K562 (cell line): ENCODE data around the gene CDSN. TPM values are rescaled to one million over a fixed set of nuclear protein-coding genes. Genes with fewer than 3 reads are reported as not detected.

ENCODE experiments used
- ATAC-seq: fragments of 200-7000 bp; cut with Tn5 transposase; 3 replicates; pipeline ENCODE4 v1.9.1; 2020; ENCODE audit warnings: moderate library complexity
- BruUV-seq: library from RNA; stranded (reverse); fragments of 400-500 nt; replicated peaks from 2 replicates; lab custom pipeline; 2021; lab: Mats Ljungman, UMichigan
- CTCF ChIA-PET: fragments of 300-600 bp; formaldehyde crosslinking; extraction: SDS; loops from one replicate; lab custom pipeline; 2021; ENCODE audit warnings: low intra/inter-chr PET ratio; lab: Yijun Ruan, JAX
- POLR2A ChIA-PET: fragments of 300-600, 350-650 bp; sonication (Branson Sonifier 250); formaldehyde crosslinking; extraction: SDS; loops from one replicate; lab custom pipeline; 2021; ENCODE audit warnings: antibody characterized with exemption, inconsistent platforms; lab: Yijun Ruan, JAX
- DNase-seq, 4 experiments: peaks; one replicate each; pipeline versions ENCODE4 v3.0.0 to v3.0.0-alpha.2; 2011 to 2018; ENCODE audit warnings: low spot score in 3 of 4, mixed read lengths in 3 of 4; ENCODE audit errors: extremely low read depth in 1 of 4
- FAIRE-seq: peaks from 2 replicates; lab custom pipeline; 2011; peaks lifted over from hg19 to GRCh38; lab: Jason Lieb, UNC
- H2AFZ ChIP-seq: 2 replicates; pipeline ENCODE4 v1.6.0; 2011; ENCODE audit warnings: low read depth, low read length, control low read depth, inconsistent platforms
- H3K27ac ChIP-seq: fragments of 200-600 bp; 3 replicates; pipeline ENCODE4 v1.8.0; 2011; ENCODE audit warnings: low read depth, mild to moderate bottlenecking, control low read depth, inconsistent platforms, low read length, moderate library complexity, mixed read lengths; ENCODE audit errors: extremely low read depth
- H3K27me3 ChIP-seq, 2 experiments: fragments of 300-600 bp in 1 of 2; 2 replicates in 1 of 2; 3 replicates in 1 of 2; pipeline versions ENCODE4 v1.6.0 to v1.8.0; 2011; ENCODE audit warnings: inconsistent platforms in 2 of 2, low read length in 2 of 2, mild to moderate bottlenecking in 1 of 2, mixed read lengths in 1 of 2, moderate library complexity in 1 of 2; ENCODE audit not compliant: control insufficient read depth in 2 of 2, insufficient read depth in 2 of 2
- H3K36me3 ChIP-seq: fragments of 300-600 bp; 3 replicates; pipeline ENCODE4 v1.8.0; 2011; ENCODE audit warnings: mild to moderate bottlenecking, low read length, inconsistent platforms; ENCODE audit not compliant: control insufficient read depth, insufficient read depth
- H3K4me1 ChIP-seq, 2 experiments: fragments of 200-600 bp in 1 of 2; replicated peaks in 1 of 2; 2 replicates in 1 of 2; 3 replicates in 1 of 2; pipeline versions ENCODE4 v1.5.1 to v1.8.0; 2011; ENCODE audit warnings: inconsistent platforms in 2 of 2, low read length in 2 of 2, mild to moderate bottlenecking in 1 of 2, mixed read lengths in 1 of 2, moderate library complexity in 1 of 2; ENCODE audit not compliant: control insufficient read depth in 2 of 2, insufficient read depth in 2 of 2
- H3K4me2 ChIP-seq: 2 replicates; pipeline ENCODE4 v1.6.1; 2011; ENCODE audit warnings: low read length, control low read depth, inconsistent platforms, mixed read lengths; ENCODE audit not compliant: insufficient read depth
- H3K4me3 ChIP-seq: fragments of 200-600 bp; sonication (generic), shearing (Covaris generic); 2 replicates; pipeline ENCODE4 v1.5.1; 2016; ENCODE audit warnings: control low read depth, inconsistent platforms
- H3K79me2 ChIP-seq: fragments of 200-600 bp; 3 replicates; pipeline ENCODE4 v1.8.0; 2011; ENCODE audit warnings: low read length, inconsistent platforms; ENCODE audit not compliant: control insufficient read depth, insufficient read depth
- H3K9ac ChIP-seq, 2 experiments: 2 replicates each; pipeline versions ENCODE4 v1.6.0 to v1.6.1; 2011; ENCODE audit warnings: low read depth in 2 of 2, low read length in 2 of 2, control low read depth in 1 of 2, inconsistent platforms in 1 of 2, mild to moderate bottlenecking in 1 of 2, mixed read lengths in 1 of 2; ENCODE audit not compliant: insufficient read depth in 1 of 2
- H3K9me1 ChIP-seq: one replicate; pipeline ENCODE4 v1.6.0; 2011; ENCODE audit warnings: inconsistent platforms, mild to moderate bottlenecking, low read length, moderate library complexity; ENCODE audit not compliant: control insufficient read depth, insufficient read depth
- H3K9me3 ChIP-seq: replicated peaks from 2 replicates; pipeline ENCODE4 v1.5.1; 2011; ENCODE audit warnings: low read depth, low read length, inconsistent platforms; ENCODE audit not compliant: control insufficient read depth, insufficient read depth
- H4K20me1 ChIP-seq: replicated peaks from 2 replicates; pipeline ENCODE4 v1.6.1; 2011; ENCODE audit warnings: low read length, inconsistent platforms, mixed read lengths; ENCODE audit not compliant: control insufficient read depth, insufficient read depth
- CLOCK ChIP-seq: fragments of 250-450 bp; sonication (Bioruptor Pico); IDR thresholded peaks from 2 replicates; pipeline ENCODE4 v1.4.0; 2020; ENCODE audit warnings: mild to moderate bottlenecking, moderate library complexity, borderline replicate concordance
- CREB3L1 ChIP-seq: fragments of 450-650 bp; IDR thresholded peaks from 2 replicates; pipeline ENCODE4 v1.6.1; 2014; ENCODE audit warnings: low read depth, mild to moderate bottlenecking, moderate library complexity, borderline replicate concordance
- CTBP1 ChIP-seq: fragments of 450-650 bp; IDR thresholded peaks from 2 replicates; pipeline ENCODE4 v1.6.1; 2016; ENCODE audit warnings: borderline replicate concordance
- CTCF ChIP-seq, 3 experiments: IDR thresholded peaks in 2 of 3; conservative IDR thresholded peaks in 1 of 3; 2 replicates each; pipeline ENCODE4 v1.5.1; 2011 to 2012; ENCODE audit warnings: low read length in 3 of 3, mild to moderate bottlenecking in 3 of 3, control low read depth in 2 of 3, improper control_type of control experiment in 1 of 3, inconsistent platforms in 1 of 3, low read depth in 1 of 3, mixed read lengths in 1 of 3, moderate library complexity in 1 of 3; ENCODE audit not compliant: insufficient read depth in 2 of 3
- EP300 ChIP-seq: IDR thresholded peaks from 2 replicates; pipeline ENCODE4 v1.6.1; 2012; ENCODE audit warnings: low read length, improper control_type of control experiment
- FOS ChIP-seq: IDR thresholded peaks from 3 replicates; pipeline ENCODE4 v1.6.1; 2011; ENCODE audit not compliant: insufficient read length; ENCODE audit errors: extremely low read depth
- KLF16 ChIP-seq: IDR thresholded peaks from 2 replicates; pipeline ENCODE4 v1.6.1; 2016; ENCODE audit warnings: antibody characterized with exemption
- MYBL2 ChIP-seq, 2 experiments: fragments of 450-650 bp in 1 of 2; sonication (generic) in 1 of 2; formaldehyde crosslinking in 1 of 2; IDR thresholded peaks; 2 replicates each; pipeline versions ENCODE4 v1.6.1 to v1.8.1; 2017 to 2022; ENCODE audit warnings: borderline replicate concordance in 1 of 2, inconsistent platforms in 1 of 2, low read depth in 1 of 2, mild to moderate bottlenecking in 1 of 2, missing genetic modification reagents in 1 of 2, moderate library complexity in 1 of 2
- RAD21 ChIP-seq, 2 experiments: fragments of 250-450 bp in 1 of 2; fragments of 450-650 bp in 1 of 2; sonication (Bioruptor Pico) in 1 of 2; formaldehyde crosslinking in 1 of 2; IDR thresholded peaks in 1 of 2; conservative IDR thresholded peaks in 1 of 2; 2 replicates each; pipeline versions ENCODE4 v1.4.0 to v1.8.0; 2020 to 2022; ENCODE audit warnings: mild to moderate bottlenecking in 2 of 2, moderate library complexity in 1 of 2
- SMC3 ChIP-seq: conservative IDR thresholded peaks from 2 replicates; pipeline ENCODE4 v1.6.1; 2011; ENCODE audit warnings: low read depth, low read length, improper control_type of control experiment; ENCODE audit not compliant: insufficient read depth
- ZBTB12 ChIP-seq: fragments of 250-450 bp; sonication (Bioruptor Pico); IDR thresholded peaks from 2 replicates; pipeline ENCODE4 v1.4.0; 2020
- ZNF253 ChIP-seq: fragments of 250-450 bp; sonication (Bioruptor Pico); conservative IDR thresholded peaks from 2 replicates; pipeline ENCODE4 v1.6.1; 2021; ENCODE audit warnings: mild to moderate bottlenecking
- WGBS: fragments of 100-300 bp; shearing (Covaris generic); methylation state at CpG from one replicate; pipeline ENCODE4 v1.1.6; 2016; ENCODE audit warnings: low coverage, mixed read lengths; ENCODE audit not compliant: insufficient coverage; ENCODE audit errors: missing lambda C conversion rate; 5-methylcytosine and 5-hydroxymethylcytosine counted together
- in situ Hi-C: fragments of 300-500 bp; cut with MboI; formaldehyde crosslinking; loops from 4 replicates; pipeline ENCODE4 v1.15.0; 2018; ENCODE audit warnings: inconsistent platforms, mixed read lengths
- intact Hi-C: fragments of 100-400 bp; cut with micrococcal nuclease; formaldehyde crosslinking; loops from 2 replicates; pipeline ENCODE4 v1.14.2; 2022
- polyA plus RNA-seq, 8 experiments: library from polyadenylated mRNA; depleted of rRNA in 4 of 8; stranded (reverse) in 5 of 8; unstranded in 3 of 8; fragments of >200 nt; fragmentation: Nextera tagmentation in 2 of 8; fragmentation: Illumina TruSeq in 1 of 8; extraction: Ambion mirVana in 2 of 8; extraction: Trizol in 1 of 8; gene quantifications; 2 replicates each; pipeline versions ENCODE4 v1.2.1 to v1.2.3, GENCODE V29; 2011 to 2014; ENCODE audit warnings: inconsistent platforms in 1 of 8, missing spikeins in 1 of 8
- total RNA-seq, 7 experiments: library from RNA; depleted of rRNA in 6 of 7; stranded (reverse); fragments of >200 nt in 6 of 7; fragmentation: Illumina TruSeq in 2 of 7; extraction: Trizol in 2 of 7; gene quantifications; 2 replicates each; pipeline versions ENCODE4 v1.2.1 to v1.2.3, GENCODE V29; 2011 to 2021; ENCODE audit warnings: low replicate concordance in 1 of 7

Gene CDSN
- total and polyA plus RNA-seq, 9 of the 15 experiments (the other 6 are each of a cell fraction or from before 2014, with no cell fraction given): not detected

- FAIRE-seq (peak; percentile 91), ATAC-seq (peak; percentile 80), DNase-seq (peak; percentile 43 to 79 (median 56))
- H3K27me3 ChIP-seq: no peaks in the 10 kb centered on the region
- peaks cover 6% of the 10 kb centered on the region in 2 experiments; a peak in 4 of 5 replicates for H3K4me1 ChIP-seq
- 30% methylated on average over 22 of the region's 22 CpGs for WGBS
- H3K9me3 ChIP-seq: no peaks in the 10 kb centered on the region
- peak overlapping the region; percentile 54; the same call in 1 of the 2 replicates for H2AFZ ChIP-seq
- no peak overlapping the region for H3K27ac ChIP-seq
- H3K9me1 ChIP-seq: no peaks in the 10 kb centered on the region
- in situ Hi-C loops (loop anchor here (5.0 to 10.0 kb wide), 4 partner anchors 162 to 405 kb away; partner anchors contain the start of genes DHX16, FLOT1 and IER3), intact Hi-C loops (loop anchor here (5.0 kb wide), 2 partner anchors 202 to 337 kb away; partner anchors contain the start of genes FLOT1 and IER3)
- no peaks in the 10 kb centered on the region for H4K20me1 ChIP-seq
- CTCF ChIA-PET: interaction anchor here (0.6 to 2.6 kb wide), 9 partner anchors 21 to 596 kb away, joined by 3 to 18 read pairs (median 5); partner anchors contain the start of gene VARS2
- H3K36me3 ChIP-seq: no peaks in the 10 kb centered on the region
- BruUV-seq: no TSS peak
- no peaks in the 10 kb centered on the region for H3K79me2 ChIP-seq
- POLR2A ChIA-PET: interaction anchor here (0.7 to 1.8 kb wide), 11 partner anchors 9 to 352 kb away, joined by 3 to 8 read pairs (median 3); partner anchors contain the start of gene VARS2
- H3K4me3 ChIP-seq: no peak overlapping the region
- H3K9ac ChIP-seq: 0 out of 4 replicates have a peak overlapping the region, but pooled peaks of 1 of the 2 experiments have one; percentile 57
- H3K4me2 ChIP-seq: peak overlapping the region; percentile 22; the same call in 1 of the 2 replicates
- TF ChIP-seq FOS (no peak), RAD21 (CRISPR knock-in tag; conservative IDR thresholded peaks at IDR 0.05 in 1 of 2, IDR thresholded peaks at IDR 0.05 in 1 of 2) (peak; percentile 66 to 84), SMC3 (peak; percentile 68), CREB3L1 (no peak; the same call in 1 of the 2 replicates), ZBTB12 (no peak), EP300 (0 out of 2 replicates have a peak, but pooled peaks have one; percentile 44), CTCF (IDR thresholded peaks at IDR 0.05 in 2 of 3, conservative IDR thresholded peaks at IDR 0.05 in 1 of 3; ENCODE audit: insufficient read depth in 2 of 3, low read depth in 1 of 3, low read length in 3 of 3) (peak; percentile 85 to 95 (median 89)), CLOCK (no peak), KLF16 (0 out of 2 replicates have a peak, but pooled peaks have one; percentile 50), CTBP1 (peak; percentile 31; the same call in 1 of the 2 replicates), ZNF253 (CRISPR knock-in tag) (no peak), MYBL2 (IDR thresholded peaks at IDR 0.05; ENCODE audit: low read depth) (no peak), MYBL2 (CRISPR knock-in tag; IDR thresholded peaks at IDR 0.05; ENCODE audit: borderline replicate concordance) (no peak)
Measured at GRCh38 chr6:31079656-31080261, 40.5 kb downstream of the CDSN start.
